MCF 10A (cell line): Measurements from ENCODE around the gene NIN. TPM values are rescaled to one million over a fixed set of nuclear protein-coding genes. Genes with fewer than 3 reads are reported as not detected.
"Not testable (repeated sequence)": the region's sequence is repeated elsewhere in the genome, so short reads cannot be mapped to it uniquely, and the experiment has no call there.

ENCODE experiments used
- BruUV-seq: library from RNA; stranded (reverse); fragments of 400-500 nt; replicated peaks from 2 replicates; lab custom pipeline; 2021; lab: Mats Ljungman, UMichigan
- CTCF ChIA-PET: fragments of 300-600 bp; sonication (Branson Sonifier 250); formaldehyde crosslinking; extraction: SDS; loops from one replicate; lab custom pipeline; 2021; ENCODE audit warnings: antibody characterized with exemption, inconsistent platforms; lab: Yijun Ruan, JAX
- POLR2A ChIA-PET: fragments of 300-600, 350-650 bp; sonication (Branson Sonifier 250); formaldehyde crosslinking; extraction: SDS; loops from one replicate; lab custom pipeline; 2020; ENCODE audit warnings: antibody characterized with exemption, inconsistent platforms; lab: Yijun Ruan, JAX
- DNase-seq: peaks from one replicate; pipeline ENCODE4 v3.0.0-alpha.2; 2018; ENCODE audit not compliant: unreplicated experiment
- H3K27ac Mint-ChIP-seq: one replicate; pipeline ENCODE4 v1.8.0; 2022; ENCODE audit warnings: mild to moderate bottlenecking, low read depth, mixed read lengths; ENCODE audit not compliant: unreplicated experiment
- H3K27me3 Mint-ChIP-seq: one replicate; pipeline ENCODE4 v1.8.0; 2022; ENCODE audit warnings: mixed read lengths; ENCODE audit not compliant: insufficient read depth, unreplicated experiment
- H3K36me3 Mint-ChIP-seq: one replicate; pipeline ENCODE4 v1.8.0; 2022; ENCODE audit warnings: mild to moderate bottlenecking, moderate library complexity, mixed read lengths; ENCODE audit not compliant: insufficient read depth, unreplicated experiment
- H3K4me1 Mint-ChIP-seq: one replicate; pipeline ENCODE4 v1.8.0; 2022; ENCODE audit warnings: mixed read lengths; ENCODE audit not compliant: insufficient read depth, unreplicated experiment
- H3K4me3 Mint-ChIP-seq: one replicate; pipeline ENCODE4 v1.8.0; 2022; ENCODE audit warnings: mild to moderate bottlenecking, moderate library complexity, mixed read lengths; ENCODE audit not compliant: unreplicated experiment
- H3K9me3 Mint-ChIP-seq: one replicate; pipeline ENCODE4 v1.8.0; 2022; ENCODE audit warnings: mixed read lengths; ENCODE audit not compliant: unreplicated experiment
- intact Hi-C: fragments of 100-400 bp; cut with micrococcal nuclease; formaldehyde crosslinking; loops from 2 replicates; pipeline ENCODE4 v1.14.1; 2022
- total RNA-seq: library from RNA; stranded (reverse); gene quantifications from 2 replicates; pipeline ENCODE4 v1.2.3, GENCODE V29; 2022
- TF ChIP-seq, protein P1 (sequence below): fragments of 200-600 bp; IDR thresholded peaks from one replicate; pipeline ENCODE4 v1.8.0; 2022; ENCODE audit warnings: antibody characterized with exemption, mild to moderate bottlenecking; ENCODE audit not compliant: unreplicated experiment

The NIN gene
- total RNA-seq, 1 experiment from 2014 or later = 33.0 TPM

DNA sequence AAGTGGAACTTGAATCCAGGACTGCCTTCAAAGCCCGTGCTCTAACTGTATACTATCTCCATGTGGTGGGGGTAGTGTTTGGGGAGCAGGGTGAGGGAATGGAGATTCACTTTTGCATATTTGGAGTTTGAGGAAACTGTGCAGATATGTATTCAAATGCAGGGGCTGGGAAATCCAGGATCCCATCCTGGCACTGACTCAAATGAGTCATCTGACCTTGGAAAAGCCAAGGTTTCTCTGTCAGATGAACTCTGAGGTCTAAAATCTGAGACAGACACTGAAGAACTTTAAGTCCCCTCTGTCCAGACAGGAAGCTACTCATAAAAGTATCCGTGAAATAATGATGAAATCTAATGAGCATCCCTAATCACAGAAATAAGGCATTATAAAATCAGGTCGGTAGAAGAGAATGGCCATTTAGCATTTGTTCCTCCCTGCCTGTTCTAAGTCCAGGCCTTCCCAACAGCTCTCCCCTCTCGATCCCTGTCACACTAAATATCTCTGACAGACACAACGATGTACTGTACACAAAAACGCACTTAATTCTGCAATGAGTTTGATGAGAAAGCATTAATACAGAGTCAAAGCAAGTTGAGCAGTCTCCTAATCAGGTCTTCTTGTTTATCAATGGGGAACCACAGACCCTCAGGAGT, 14.4 kb downstream of the NIN start:
- peak overlapping the region; percentile 13 for H3K27ac Mint-ChIP-seq
- no peaks in the 10 kb centered on the region for H3K27me3 Mint-ChIP-seq
- H3K9me3 Mint-ChIP-seq = no peaks in the 10 kb centered on the region
- intact Hi-C loops = no loop called here
- peaks cover 12% of the 10 kb centered on the region for H3K4me1 Mint-ChIP-seq
- CTCF ChIA-PET = interaction anchor here (0.9 to 1.2 kb wide), 3 partner anchors 41 to 274 kb away, joined by 3 to 4 read pairs (median 3); no protein-coding TSS in a partner anchor
- TF ChIP-seq, protein P1, sequence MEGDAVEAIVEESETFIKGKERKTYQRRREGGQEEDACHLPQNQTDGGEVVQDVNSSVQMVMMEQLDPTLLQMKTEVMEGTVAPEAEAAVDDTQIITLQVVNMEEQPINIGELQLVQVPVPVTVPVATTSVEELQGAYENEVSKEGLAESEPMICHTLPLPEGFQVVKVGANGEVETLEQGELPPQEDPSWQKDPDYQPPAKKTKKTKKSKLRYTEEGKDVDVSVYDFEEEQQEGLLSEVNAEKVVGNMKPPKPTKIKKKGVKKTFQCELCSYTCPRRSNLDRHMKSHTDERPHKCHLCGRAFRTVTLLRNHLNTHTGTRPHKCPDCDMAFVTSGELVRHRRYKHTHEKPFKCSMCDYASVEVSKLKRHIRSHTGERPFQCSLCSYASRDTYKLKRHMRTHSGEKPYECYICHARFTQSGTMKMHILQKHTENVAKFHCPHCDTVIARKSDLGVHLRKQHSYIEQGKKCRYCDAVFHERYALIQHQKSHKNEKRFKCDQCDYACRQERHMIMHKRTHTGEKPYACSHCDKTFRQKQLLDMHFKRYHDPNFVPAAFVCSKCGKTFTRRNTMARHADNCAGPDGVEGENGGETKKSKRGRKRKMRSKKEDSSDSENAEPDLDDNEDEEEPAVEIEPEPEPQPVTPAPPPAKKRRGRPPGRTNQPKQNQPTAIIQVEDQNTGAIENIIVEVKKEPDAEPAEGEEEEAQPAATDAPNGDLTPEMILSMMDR = no peak
- POLR2A ChIA-PET = interaction anchor here (0.7 to 1.4 kb wide), 3 partner anchors 15 to 44 kb away, joined by 3 to 5 read pairs (median 3); partner anchors contain the start of gene NIN
- H3K4me3 Mint-ChIP-seq = no peak overlapping the region
- peak; percentile 40 for DNase-seq
- H3K36me3 Mint-ChIP-seq = no peaks in the 10 kb centered on the region
- BruUV-seq = no TSS peak

DNA sequence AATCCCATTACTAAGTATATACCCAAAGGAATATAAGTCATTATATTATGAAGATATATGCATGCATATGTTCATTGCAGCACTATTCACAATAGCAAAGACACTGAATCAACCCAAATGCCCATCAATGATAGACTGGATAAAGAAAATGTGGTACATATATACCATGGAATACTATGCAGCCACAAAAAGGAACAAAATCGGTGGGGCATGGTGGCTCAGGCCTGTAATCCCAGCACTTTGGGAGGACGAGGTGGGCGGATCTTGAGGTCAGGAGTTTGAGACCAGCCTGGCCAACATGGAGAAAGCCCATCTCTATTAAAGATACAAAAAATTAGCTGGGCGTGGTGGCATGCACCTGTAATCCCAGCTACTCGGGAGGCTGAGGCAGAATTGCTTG, 15.4 kb downstream of the NIN start:
- H3K27ac Mint-ChIP-seq, DNase-seq, H3K4me3 Mint-ChIP-seq, H3K9me3 Mint-ChIP-seq, H3K36me3 Mint-ChIP-seq, intact Hi-C loops, H3K4me1 Mint-ChIP-seq, BruUV-seq, H3K27me3 Mint-ChIP-seq: not testable (repeated sequence)
- POLR2A ChIA-PET = interaction anchor here (1.3 kb wide), 1 partner anchor 39 kb away, joined by 3 read pairs; no protein-coding TSS in a partner anchor
- CTCF ChIA-PET = interaction anchor here (2.1 kb wide), 1 partner anchor 37 kb away, joined by 5 read pairs; no protein-coding TSS in a partner anchor

DNA sequence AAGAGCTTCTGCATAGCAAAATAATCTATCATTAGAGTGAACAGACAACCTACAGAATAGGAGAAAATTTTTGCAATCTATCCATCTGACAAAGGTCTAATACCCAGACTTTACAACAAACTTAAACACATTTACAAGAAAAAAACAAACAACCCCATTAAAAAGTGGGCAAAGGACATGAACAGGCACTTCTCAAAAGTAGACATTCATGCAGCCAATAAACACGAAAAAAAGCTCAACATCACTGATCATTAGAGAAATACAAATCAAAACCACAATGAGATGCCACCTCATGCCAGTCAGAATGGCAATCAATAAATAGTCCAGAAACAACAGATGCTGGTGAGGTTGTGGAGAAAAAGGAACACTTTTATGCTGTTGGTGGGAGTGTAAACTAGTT, 15.9 kb downstream of the NIN start:
- intact Hi-C loops, H3K27me3 Mint-ChIP-seq, DNase-seq, H3K9me3 Mint-ChIP-seq, BruUV-seq, H3K4me1 Mint-ChIP-seq, H3K4me3 Mint-ChIP-seq, H3K36me3 Mint-ChIP-seq, H3K27ac Mint-ChIP-seq: not testable (repeated sequence)
- ChIA-PET CTCF (interaction anchor here (2.1 kb wide), 1 partner anchor 37 kb away, joined by 5 read pairs; no protein-coding TSS in a partner anchor), POLR2A (interaction anchor here (0.9 to 1.3 kb wide), 3 partner anchors 10 to 38 kb away, joined by 3 read pairs; no protein-coding TSS in a partner anchor)

DNA sequence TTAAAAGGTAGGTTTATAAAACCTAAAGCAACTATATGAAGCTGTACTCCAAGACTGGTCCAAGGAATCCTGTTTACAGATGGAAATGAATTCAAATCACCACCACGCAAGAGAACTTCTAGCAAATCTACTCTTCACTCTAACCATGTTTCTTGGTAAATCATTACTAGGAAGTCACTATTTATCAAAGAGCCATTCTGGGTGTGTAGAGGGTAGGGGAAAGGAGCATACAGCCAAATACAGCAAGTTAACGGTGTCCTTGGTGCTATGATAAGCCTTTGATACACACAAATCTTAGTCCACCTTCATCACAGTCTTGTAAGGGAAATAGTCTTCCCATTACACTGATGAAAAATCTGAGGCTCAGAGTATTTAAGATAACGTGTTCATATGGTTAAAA, 16.8 kb downstream of the NIN start:
- intact Hi-C loops = no loop called here
- ChIA-PET POLR2A (interaction anchor here (1.0 to 1.3 kb wide), 2 partner anchors 15 to 38 kb away, joined by 3 read pairs; no protein-coding TSS in a partner anchor), CTCF (interaction anchor here (1.2 to 2.1 kb wide), 2 partner anchors 36 to 271 kb away, joined by 5 to 6 read pairs; no protein-coding TSS in a partner anchor)
- Mint-ChIP-seq H3K27ac (no peak overlapping the region), H3K4me3 (no peak overlapping the region), H3K4me1 (peaks cover 7% of the 10 kb centered on the region), H3K9me3 (no peaks in the 10 kb centered on the region), H3K36me3 (no peaks in the 10 kb centered on the region), H3K27me3 (no peaks in the 10 kb centered on the region)
- TF ChIP-seq, protein P1 = no peak
- no TSS peak for BruUV-seq
- DNase-seq = no peak

DNA sequence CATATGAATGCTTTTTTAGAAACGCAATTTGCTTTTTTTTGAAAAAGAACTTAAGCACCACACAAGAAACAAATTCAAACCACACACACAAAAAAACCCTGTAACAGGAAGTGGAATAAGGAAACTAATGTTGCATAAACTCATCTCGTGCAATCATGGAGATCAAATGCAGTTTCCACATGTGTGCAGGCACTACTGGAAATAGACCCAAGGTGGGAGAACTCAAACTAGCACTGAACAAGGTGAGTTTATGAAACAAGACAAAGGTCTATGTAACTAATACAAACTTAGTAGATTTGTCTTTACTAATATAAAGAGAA, 17.5 kb downstream of the NIN start:
- POLR2A ChIA-PET = interaction anchor here (0.6 kb wide), 1 partner anchor 433 kb away, joined by 4 read pairs; no protein-coding TSS in a partner anchor
- intact Hi-C loops = no loop called here
- Mint-ChIP-seq H3K27ac (no peak overlapping the region), H3K4me1 (peaks cover 7% of the 10 kb centered on the region), H3K36me3 (no peaks in the 10 kb centered on the region), H3K4me3 (no peak overlapping the region), H3K9me3 (no peaks in the 10 kb centered on the region), H3K27me3 (no peaks in the 10 kb centered on the region)
- CTCF ChIA-PET = interaction anchor here (1.2 to 2.1 kb wide), 2 partner anchors 35 to 271 kb away, joined by 5 to 6 read pairs; no protein-coding TSS in a partner anchor
- no TSS peak for BruUV-seq
- TF ChIP-seq, protein P1 = no peak
- no peak for DNase-seq
